Peyer's patch (tissue), 4 donors: ENCODE measurements around the gene MON1A.

ENCODE experiments used
- CTCF ChIP-seq, 6 experiments: fragments of 450-650 bp in 4 of 6; fragments of 200-600 bp in 2 of 6; sonication (generic) in 1 of 6; IDR thresholded peaks; one replicate each; pipeline ENCODE4 v1.5.1; 2017 to 2019; ENCODE audit warnings: antibody characterized with exemption in 6 of 6, mild to moderate bottlenecking in 3 of 6, moderate library complexity in 1 of 6
- POLR2A ChIP-seq, 2 donors: fragments of 450-650 bp; IDR thresholded peaks; one replicate each; pipeline ENCODE4 v1.5.1; 2017; ENCODE audit warnings: antibody characterized with exemption in 2 of 2, mild to moderate bottlenecking in 2 of 2, moderate library complexity in 2 of 2

- TF ChIP-seq CTCF (IDR thresholded peaks at IDR 0.05) (peak in 4 of 6 experiments; percentile 24 to 48 (median 27)), POLR2A (IDR thresholded peaks at IDR 0.05) (peak; percentile 70 to 83)
Measured at GRCh38 chr3:49929291-49930167, at the start of gene MON1A.
